GM18520 (cell line): ENCODE measurements around the gene FZD4.
"Not testable (repeated sequence)": the region's sequence is repeated elsewhere in the genome, so short reads cannot be mapped to it uniquely, and the experiment has no call there.

ENCODE experiments used
- ATAC-seq: cut with Tn5 transposase; IDR thresholded peaks from one replicate; pipeline ENCODE4 v1.9.1; 2021; ENCODE audit not compliant: unreplicated experiment

The FZD4 gene

DNA sequence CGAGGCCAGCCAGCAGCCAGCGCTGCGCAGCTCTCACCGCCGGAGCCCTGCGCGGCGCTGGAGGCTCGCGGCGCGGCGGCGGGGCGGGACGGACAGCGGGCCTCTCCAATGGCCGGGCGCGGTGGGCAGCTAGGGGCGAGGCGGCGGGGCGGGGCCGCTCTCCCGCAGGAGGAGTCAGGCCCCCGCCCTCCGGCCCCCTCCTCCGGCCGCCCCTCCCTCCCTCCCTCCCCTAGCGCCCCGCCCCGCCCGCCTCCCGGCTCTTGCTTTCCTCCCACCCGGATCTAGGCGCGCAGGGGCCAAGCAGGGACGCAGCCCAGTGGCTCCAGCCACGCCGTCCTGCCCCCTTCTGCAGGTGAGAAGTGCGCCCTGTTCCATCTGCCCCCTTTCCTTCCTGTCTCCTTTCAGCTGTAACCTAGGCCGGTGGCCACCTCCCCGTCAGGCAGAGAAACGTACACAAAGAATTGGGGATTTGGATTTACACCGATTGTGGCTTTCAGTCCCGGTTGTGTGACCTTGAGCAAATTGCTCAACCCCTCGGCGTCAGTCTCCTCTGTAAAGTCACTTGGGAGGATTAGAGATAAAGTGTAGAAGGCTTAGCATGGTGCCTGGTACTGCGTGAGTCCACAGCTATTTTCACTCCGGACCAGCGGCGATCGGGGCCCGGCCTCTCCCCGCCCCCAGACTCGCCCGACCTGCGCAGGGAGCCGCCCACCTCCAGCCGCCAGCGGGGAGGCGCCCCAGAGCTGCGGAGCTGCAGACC lies at the start of gene FZD4:
FZD4 (minus strand) TSS at position 35 of the 760 bp plus-strand sequence. CDS start 310 bp downstream, outside the sequence.
- ATAC-seq, result peak; percentile 92

DNA sequence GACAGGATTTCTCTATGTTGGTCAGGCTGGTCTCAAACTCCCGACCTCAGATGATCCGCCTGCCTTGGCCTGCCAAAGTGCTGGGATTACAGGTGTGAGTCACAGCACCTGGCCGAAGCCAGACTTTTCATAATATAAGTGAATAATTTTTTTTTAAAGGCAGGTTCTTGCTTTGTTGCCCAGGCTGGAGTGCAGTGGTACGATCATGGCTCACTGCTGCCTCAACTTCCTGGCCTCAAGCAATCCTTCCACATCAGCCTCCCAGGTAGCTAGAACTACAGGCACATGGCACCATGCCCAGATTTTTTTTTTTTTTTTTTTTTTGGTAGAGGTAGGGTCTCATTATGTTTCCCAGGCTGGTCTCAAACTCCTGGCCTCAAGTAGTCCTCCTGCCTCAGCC lies 49.1 kb upstream of the FZD4 start:
- not testable (repeated sequence) for ATAC-seq

DNA sequence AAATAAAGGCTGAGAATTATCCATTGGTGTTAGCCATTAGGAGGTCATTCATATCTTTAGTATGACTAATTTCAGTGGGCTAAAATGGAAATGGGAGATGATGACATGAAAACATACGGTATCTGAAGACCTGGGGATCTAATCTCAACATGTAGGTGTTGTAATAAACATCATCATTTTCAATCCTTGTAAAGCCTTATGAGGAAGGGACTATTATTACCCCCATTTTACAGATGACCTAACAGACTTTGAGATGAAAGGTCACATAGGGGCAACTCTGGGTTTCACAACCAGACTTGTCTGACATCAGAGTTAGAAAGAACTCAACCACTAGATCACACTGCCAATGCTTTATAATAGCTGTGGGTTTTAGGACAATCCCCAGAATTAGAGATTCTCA lies 47.7 kb upstream of the FZD4 start:
- no peak for ATAC-seq

DNA sequence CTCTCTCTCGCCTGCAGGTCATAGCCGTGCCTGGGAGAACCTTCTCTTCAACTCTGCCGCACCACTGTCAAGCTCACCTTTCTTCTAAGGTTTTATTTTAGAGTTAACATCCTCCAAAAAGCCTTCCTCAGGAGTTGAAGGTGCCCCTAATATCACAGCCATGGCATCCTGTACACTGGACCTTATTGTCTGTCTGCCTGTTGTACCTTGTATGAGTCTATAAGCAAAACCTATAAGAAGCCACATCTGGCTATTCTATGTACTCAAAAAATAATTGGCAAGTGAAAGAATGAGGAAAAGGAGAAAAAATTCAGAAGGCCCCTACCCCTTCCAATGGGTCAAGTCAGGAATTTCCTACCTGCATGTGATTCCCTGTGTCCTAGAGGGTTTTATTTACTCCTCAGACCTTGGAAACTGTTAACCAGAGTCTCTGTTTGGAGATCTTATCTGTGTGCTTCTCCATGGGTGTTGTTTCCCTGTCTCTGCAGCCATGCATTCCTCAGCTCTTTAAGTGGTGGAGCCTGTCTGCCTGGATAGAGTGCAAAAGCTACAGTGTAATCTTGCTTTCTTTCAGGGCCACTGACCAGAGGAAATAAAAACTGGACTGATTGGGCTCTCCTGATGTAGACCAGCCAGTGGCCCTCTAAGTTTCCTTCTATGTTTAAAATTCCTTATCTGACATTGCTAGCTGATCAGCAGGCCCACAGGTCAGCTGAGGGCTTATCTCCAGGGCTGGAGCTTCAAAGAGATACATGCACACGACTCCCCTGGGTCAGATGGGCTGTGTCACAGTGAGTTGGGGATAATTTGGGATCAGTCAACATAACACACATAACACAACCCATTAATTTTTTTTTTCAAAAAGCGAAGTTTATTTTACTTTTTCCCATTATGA lies 44.9 kb upstream of the FZD4 start:
- no peak for ATAC-seq

DNA sequence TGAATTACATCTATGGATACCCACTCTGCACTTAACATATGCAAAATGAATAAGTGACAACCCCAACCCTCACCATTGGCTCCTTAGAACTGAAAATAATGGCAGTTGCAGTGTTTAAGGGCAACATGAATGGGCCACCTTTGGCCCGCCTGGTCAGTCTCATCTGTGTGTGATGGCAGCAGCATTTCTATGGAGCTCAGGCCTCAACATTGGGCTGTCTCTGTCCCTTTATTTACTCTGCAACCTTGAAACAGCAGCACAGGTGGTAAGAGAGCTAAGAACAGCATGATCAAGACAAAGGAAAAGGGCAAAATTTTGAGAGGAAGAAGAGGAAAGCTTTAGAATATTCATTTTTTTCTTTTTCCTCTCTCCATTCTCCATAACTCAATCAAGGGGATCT lies 44.2 kb upstream of the FZD4 start:
- ATAC-seq, result no peak

DNA sequence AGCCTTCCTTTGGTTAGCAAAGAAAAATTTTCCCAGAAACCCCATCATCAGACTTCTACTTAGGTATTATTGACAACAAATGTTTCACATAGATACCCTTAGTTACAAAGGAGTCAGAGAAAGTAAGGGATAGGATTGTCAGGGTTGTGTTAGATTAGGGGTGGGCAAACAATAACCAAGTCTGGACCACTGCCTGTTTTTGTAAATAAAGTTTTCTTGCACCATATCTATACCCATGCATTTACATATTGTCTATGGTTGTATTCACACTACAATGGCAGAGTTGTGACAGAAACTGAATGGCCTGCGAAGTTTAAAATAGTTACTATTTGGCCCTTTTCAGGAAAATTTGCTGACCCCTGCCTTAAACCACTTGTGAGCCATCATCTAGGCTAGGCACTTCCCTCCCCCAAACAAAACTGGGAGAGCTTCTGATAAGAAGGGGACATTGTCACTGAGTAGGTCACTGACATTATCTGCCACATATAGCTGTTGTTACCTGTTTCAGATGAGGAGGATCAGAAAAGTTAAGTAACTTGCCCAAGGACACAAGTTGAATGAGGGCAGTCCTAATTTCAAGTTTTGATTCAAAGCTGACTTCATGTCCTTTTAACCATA lies 41.9 kb upstream of the FZD4 start:
- no peak for ATAC-seq

DNA sequence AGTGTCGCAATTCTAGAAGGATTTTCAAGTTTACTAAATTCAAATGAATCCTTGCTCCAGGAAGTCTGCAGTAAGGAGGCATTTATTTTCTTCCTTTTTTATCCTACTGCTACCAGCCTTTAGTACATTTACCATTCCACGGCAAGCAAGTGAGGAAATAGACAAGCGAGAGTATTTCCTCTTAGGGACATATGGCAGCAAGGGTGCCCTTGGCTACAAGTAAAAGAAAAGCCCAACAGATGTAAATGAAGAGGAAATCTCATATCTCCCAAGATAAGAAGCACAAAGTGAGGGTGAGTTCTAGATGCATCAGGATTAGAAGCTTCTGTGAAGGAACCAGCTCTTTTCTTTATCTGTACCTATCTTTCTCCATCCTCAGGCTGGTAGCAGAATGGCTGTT lies 37.8 kb upstream of the FZD4 start:
- no peak for ATAC-seq

DNA sequence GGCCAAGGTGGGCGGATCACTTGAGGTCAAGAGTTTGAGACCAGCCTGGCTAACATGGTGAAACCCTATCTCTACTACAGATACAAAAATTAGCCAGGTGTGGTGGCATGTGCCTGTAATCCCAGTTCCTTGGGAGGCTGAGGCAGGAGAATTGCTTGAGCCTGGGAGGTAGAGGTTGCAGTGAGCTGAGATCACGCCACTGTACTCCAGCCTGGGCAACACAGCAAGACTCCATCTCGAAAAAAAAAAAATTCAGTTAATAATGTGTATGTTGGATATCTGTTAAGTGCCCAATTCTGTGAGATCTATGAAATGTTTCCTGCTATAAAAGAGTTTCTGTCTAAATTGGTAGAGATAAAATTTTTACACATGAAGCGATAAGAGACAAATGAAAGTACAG lies 37.1 kb upstream of the FZD4 start:
- not testable (repeated sequence) for ATAC-seq

DNA sequence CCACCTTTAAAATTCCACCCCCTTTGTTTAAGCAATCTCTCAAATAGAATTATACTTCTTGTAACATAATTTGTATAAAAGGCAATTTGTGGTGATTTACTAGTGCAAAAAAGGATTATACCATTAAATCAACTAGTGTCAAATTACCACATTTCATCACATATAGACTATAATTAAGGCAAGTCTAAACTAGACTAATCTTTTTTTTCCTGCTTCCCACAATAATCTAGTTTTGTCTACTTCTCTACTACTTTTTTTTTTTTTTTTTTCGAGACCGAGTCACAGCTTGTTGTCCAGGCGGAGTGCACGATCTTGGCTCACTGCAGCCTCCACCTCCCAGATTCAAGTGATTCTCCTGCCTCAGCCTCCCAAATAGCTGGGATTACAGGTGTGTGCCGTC lies 36.1 kb upstream of the FZD4 start:
- ATAC-seq, result no peak

DNA sequence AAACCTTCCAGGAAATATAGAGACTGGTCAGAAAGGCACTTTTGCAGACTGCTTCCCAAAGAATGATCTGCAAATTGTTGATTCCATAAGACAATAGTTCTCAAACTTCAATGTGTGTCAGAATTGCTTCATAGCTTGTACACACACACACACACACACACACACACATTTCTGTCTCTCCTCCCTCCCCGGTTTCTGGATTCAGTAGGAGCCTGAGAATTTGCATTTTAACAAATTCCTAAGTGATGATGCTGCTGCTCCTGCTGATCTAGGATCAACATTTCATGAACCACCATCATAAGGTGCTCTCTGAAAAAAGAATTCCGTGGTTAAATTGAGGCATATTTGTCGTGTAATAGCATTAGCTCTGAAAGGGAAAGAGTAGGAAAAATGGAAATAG lies 35.3 kb upstream of the FZD4 start:
- ATAC-seq, result no peak

DNA sequence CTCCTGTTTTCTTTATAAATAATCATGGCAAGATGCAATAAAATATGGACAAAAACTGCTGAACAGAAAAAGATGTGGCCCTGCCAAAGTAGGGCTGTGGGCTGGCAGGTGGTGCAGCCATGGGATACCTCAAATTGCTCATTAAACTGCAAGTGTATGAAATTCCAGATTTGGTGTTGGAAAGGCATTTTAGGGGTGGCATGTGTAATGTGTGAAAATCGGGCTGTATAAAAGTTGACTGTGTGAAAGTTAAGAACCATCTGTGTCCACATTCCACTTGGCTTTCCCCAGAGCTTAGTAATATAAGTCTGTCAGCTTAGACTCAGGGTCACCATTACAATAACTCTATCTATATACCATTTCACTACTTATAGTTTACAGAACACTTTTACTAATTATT lies 34.8 kb upstream of the FZD4 start:
- ATAC-seq, result no peak

DNA sequence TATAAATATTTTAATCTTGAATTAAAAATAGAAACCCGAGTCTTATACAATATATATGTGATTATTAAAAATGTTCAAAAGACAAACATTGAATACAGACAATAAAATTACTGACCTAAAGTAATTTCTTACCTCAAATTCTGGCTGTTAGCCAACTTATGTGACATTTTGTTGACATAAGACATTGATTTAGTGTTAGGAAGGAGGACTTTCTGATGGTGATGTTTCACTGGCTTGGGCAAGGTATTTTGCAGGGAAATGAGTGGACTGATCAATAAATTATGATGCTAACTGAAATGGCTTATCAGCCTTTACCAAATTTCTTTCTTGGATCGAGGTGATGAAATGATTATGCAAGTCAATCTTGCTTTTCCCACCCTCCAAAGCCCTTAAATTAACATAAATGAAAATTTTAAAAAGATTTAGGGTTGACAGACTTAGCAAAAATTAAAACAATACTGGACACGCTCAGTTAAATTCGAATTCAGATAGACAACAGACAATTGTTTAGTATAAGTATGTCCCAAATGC lies 33.2 kb upstream of the FZD4 start:
- no peak for ATAC-seq

DNA sequence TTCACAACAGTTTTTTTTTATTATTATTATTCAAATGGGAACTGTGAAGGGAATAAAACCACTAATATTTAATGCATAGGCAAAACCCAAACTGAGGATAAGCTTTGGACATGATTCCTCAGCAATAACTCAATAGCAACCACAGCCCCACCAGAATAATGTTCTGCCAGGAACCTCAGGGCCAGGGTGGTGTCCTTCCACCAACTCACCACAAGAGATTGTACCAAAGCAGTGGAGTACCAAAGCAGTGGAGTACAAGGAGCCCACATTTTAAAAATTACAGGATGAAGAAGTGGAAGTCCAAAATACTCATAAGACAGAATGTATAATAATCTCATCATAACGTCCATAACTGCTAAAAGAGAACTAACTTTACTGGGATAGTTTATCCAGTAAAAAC lies 32.5 kb upstream of the FZD4 start:
- ATAC-seq, result no peak

DNA sequence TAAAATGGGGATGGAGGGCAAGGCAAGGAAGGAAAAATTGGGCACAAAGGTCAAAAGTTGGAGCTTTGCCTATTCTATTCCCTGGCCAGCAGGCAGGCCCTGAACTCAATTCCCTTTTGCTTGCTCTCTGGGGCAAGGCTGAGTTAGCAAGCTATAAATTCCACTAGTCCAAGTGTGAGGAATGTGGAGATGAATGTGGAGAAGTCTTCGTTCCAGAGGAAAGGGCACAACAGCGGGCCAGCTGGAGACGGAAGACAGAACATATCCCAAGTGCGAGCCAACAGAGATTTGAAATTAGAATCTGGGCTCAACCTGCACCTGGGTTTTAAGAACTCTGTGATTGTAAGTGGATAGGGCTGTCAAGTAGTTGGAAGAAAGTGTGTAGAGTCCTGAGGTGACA lies 29.5 kb upstream of the FZD4 start:
- no peak for ATAC-seq

DNA sequence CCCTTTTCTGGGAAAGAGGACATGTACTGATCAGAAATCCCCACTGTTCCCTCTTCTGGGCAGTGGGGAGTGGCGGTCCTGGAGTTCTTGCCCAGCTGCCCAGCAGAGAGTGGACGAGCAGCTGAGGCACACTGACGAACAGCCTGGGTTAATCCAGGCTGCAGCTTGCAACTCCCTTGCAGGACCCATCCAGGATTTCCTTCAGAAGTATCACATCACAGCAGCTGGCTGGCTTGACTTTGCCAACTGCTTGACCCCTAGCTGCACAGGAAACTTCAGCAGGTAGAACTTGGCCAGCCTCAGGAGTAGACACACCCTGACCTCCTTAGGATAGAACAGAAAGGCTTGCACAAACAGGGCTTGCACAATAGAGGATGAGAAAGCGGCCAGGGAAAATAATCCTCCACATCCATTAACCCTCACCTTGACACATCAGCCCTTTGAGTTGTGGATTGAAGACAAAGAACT lies 27.9 kb upstream of the FZD4 start:
- no peak for ATAC-seq

DNA sequence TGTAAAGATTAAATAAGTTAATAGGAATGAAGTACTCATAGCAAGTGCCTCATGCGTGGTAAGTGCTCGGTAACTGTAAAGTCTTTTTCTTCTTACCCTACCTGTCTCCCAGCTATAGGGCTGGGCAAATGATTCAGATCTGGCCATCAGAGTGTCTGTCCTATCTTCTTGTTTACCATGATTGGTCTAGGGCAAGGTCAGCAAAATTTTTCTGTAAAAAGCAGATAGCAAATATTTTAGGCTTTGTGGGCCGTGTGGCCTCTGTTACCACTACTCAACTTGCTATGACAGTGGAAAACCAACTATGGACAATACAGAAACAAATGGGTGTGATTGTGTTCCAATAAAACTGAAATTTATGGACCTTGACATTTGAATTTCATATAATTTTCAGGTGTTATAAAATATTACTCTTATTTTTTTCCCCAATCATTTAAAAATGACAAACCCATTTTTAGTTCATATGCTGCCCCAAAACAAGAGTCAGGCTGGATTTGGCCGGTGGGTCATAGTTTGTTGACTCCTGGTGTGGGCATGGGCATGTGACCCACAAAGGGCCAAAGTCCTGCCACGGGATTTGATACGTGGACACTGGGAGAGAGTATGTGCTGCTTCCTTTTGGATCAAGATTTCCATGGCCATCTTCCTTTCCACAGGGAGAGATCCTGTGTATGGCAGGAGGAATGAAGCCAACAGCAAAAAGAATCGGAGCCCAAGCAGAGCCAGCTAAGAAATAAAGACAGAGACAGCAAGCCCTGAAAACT lies 26.8 kb upstream of the FZD4 start:
- no peak for ATAC-seq

DNA sequence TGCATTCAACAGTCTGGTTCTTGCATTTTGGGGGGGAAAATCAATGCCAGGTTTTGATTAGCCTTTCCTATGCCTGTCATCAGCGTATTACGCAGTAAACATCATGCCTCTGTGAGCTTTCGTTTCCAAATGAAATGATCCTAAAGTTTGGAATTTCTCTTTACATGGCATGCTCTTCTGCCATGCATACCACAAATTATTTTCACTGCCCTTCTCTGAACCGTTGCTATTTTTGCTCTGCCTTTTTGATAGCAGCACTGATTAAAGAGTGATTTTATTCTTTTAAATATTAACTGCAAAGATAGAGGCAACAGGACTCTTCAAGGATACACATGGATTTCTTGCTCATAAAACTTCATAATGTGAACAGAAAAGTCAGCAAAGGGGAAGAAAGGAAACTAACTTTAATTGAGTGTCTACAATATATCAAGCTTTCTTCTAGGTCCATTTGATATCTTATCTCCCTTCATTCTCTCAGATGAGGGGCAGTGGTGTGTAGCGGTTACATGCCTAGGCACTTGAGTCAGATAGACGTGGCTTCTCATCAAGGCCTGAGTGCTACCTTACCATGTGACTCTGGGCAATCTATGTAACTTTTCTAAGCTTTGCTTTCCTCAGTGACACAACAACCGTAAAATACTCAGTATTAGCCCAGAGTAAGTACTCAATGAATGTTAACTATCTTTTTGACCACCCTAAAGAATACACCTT lies 25.0 kb upstream of the FZD4 start:
- no peak for ATAC-seq

DNA sequence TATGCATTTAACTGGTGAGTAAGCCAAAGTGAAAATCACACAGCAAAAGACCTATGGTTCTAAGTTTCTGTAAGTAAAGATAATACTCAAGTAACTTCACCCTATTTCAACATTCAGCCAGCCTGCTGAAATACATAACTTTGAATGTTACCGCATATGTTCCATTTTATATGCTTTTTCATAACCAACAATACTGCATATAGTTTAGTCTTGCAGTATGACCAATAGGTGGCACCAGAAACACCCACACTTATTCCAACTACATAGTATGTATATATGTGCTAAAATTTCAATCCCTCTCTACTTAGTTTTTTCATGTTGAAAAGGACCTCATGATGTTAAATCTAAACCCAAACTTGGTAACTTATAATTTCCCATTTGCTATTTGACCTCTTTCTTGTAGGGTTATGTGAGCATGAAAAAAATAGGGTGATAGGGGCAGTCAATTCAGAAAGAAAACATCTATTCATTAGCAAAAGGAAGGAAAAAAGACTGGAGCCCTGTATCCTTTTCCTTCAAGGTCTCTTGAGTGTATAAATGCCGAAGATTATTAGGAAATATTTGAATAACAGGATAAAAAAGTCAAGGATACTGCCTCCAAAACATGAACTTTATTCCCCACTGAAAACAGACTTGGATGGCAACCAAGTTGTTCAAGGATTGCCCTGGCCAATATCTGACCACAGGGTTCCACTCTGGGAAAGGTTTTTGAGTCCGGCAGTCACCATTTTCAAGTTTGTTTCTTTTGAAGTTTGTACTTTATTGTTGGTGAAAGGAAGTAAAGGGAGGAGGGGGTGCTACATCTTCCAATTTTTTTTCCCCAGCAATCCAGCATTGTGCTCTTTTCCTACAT lies 23.8 kb upstream of the FZD4 start:
- no peak for ATAC-seq

DNA sequence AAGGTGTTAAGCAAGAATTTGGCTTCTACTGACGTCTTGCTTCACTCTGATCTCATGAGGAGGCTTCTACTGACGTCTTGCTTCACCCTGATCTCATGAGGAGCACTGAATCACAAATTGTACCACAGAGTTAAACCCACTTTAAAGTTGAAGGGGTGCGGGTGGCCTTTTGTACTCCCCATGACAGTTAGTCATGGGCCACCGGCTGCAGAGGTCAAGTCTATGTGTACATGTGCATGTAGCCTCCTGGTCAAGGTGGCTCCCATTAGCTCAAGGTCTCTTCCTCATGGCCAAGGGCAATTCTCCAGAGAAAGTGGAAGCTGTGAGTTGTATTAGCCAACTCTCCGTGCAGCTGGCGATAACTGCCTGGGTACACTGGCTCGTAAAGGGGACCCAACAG lies 23.1 kb upstream of the FZD4 start:
- ATAC-seq, result no peak
